IPS DF 6.9 (cell line): ENCODE results near the gene LGALS1.

Experiments used
- DNase-seq: peaks from one replicate; pipeline ENCODE4 v3.0.0-alpha.2; 2013; ENCODE audit warnings: low read depth, low spot score
- H3K27ac ChIP-seq: one replicate; pipeline ENCODE4 v1.5.1; 2013; ENCODE audit warnings: low read length, control low read depth
- H3K27me3 ChIP-seq: 2 replicates; pipeline ENCODE4 v1.6.1; 2013; ENCODE audit warnings: mild to moderate bottlenecking, low read length; ENCODE audit not compliant: control insufficient read depth, insufficient read depth
- H3K36me3 ChIP-seq: 2 replicates; pipeline ENCODE4 v1.6.1; 2013; ENCODE audit warnings: low read length; ENCODE audit not compliant: control insufficient read depth, insufficient read depth
- H3K4me1 ChIP-seq: 2 replicates; pipeline ENCODE4 v1.6.1; 2013; ENCODE audit warnings: low read length; ENCODE audit not compliant: control insufficient read depth, insufficient read depth
- H3K4me3 ChIP-seq: 2 replicates; pipeline ENCODE4 v1.5.1; 2013; ENCODE audit warnings: mild to moderate bottlenecking, low read length
- H3K9me3 ChIP-seq: 2 replicates; pipeline ENCODE4 v1.6.1; 2013; ENCODE audit warnings: low read length, inconsistent platforms; ENCODE audit not compliant: control insufficient read depth, insufficient read depth
- WGBS: extraction: QIAGEN DNeasy Blood & Tissue Kit; methylation state at CpG from one replicate; pipeline ENCODE4 v1.1.7; 2013; ENCODE audit warnings: mixed read lengths, missing lambda C conversion rate; ENCODE audit not compliant: insufficient read length, insufficient coverage; 5-methylcytosine and 5-hydroxymethylcytosine counted together

Gene LGALS1

DNA sequence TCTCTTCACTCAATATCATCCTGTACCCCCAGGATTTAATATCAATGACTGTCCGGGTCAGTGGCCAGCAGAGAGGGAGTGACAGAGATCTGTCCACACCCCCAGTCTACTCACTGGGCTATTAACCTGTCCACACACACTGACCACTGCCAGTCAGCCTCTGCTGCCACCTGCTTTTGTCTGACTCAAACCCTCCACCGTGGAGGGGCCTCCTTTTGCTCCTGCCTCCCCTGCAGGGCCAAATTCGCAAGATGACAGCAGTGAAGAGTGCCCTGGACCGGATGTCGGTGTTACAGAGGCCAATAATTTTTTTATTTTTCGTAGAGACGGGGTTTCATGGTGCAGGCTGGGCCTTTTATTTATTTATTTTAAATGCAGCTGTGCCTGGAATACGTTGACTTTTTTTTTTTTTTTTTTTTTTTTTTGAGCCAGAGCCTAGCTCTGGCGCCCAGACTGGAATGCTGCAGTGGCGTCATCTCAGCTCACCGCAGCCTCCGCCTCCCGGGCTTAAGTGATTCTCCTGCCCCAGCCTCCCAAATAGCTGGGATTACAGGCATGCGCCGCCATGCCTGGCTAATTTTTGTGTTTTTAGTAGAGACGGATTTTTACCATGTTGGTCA, 11.8 kb upstream of the LGALS1 start:
- no CpG with 5 or more reads among the region's 16 CpGs for WGBS
- H3K36me3 ChIP-seq, result peaks cover 12% of the 10 kb centered on the region
- no peak overlapping the region for H3K27ac ChIP-seq
- H3K4me3 ChIP-seq, result no peak overlapping the region
- no peaks in the 10 kb centered on the region for H3K27me3 ChIP-seq
- peaks cover 4% of the 10 kb centered on the region; the same call in 1 of the 2 replicates for H3K4me1 ChIP-seq
- H3K9me3 ChIP-seq, result no peaks in the 10 kb centered on the region
- no peak for DNase-seq

DNA sequence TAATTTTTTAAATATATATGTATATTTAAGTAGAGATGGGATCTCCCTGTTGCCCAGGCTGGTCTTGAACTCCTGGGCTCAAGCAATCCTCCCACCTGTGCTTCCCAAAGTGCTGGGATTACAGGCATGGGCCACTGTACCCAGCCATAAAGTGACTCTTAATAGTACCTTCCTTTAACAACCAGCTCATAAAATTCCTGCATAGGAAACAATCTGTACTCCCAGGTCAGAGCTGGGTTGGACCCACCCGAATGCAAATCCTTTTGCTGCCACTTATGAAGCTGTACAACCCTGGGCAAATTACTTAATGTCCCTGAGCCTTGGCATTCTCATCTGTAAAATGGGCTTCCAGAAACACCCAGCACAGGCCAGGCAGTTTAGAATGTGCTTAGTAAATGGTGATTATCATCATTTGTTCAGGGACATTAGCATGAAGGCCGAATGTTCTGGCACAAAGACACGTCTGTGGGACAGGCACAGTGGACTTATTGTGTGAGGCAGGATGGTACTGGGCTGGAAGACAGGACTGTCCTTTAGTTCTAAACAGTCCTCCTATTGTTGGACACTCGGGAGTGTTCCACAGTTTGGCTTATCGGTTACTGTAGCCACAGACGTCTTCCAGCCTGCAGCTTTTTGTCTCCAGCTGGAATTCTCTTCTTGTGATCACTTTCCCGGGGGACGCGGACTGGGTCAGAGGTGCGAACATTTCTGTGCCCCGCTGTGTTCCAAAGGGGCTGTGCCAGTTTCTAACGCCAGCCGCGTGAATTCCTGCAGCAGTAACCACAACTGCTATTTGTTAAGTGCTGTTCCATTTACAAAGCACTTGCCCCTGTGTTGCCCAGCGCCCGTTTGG, 11.0 kb upstream of the LGALS1 start:
- no peak for DNase-seq
- no peak overlapping the region for H3K27ac ChIP-seq
- H3K4me1 ChIP-seq, result peaks cover 2% of the 10 kb centered on the region; the same call in 1 of the 2 replicates
- no peaks in the 10 kb centered on the region for H3K9me3 ChIP-seq
- peaks cover 12% of the 10 kb centered on the region for H3K36me3 ChIP-seq
- no peak overlapping the region for H3K4me3 ChIP-seq
- WGBS, result no CpG with 5 or more reads among the region's 16 CpGs
- no peaks in the 10 kb centered on the region for H3K27me3 ChIP-seq

GRCh38 chr22:37665487-37665886, 9.9 kb upstream of the LGALS1 start:
- no peak for DNase-seq
- Histone ChIP-seq H3K36me3 (peaks cover 12% of the 10 kb centered on the region), H3K4me3 (no peak overlapping the region), H3K4me1 (no peaks in the 10 kb centered on the region), H3K27me3 (no peaks in the 10 kb centered on the region), H3K9me3 (no peaks in the 10 kb centered on the region), H3K27ac (no peak overlapping the region)
- WGBS, result no CpG with 5 or more reads among the region's 24 CpGs

DNA sequence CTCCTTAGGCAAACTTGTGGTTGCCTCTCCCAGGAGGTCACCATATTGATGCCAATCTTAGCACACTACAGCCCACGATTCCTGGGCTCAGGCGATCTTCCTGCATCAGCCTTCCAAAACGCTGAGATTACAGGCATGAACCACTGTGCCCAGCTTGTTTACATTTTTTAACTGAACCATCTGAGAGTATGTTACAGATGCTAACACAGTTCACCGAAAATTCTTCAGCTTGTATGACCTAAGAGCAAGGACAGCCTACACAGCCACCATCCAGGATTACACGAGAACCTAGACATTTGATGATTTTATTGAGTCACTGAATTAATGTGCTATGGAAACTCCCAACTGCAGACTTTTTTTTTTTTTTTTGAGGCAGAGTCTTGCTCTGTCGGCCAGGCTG, 5.8 kb upstream of the LGALS1 start:
- H3K36me3 ChIP-seq, result peaks cover 12% of the 10 kb centered on the region
- H3K4me3 ChIP-seq, result no peak overlapping the region
- H3K4me1 ChIP-seq, result no peaks in the 10 kb centered on the region
- DNase-seq, result no peak
- H3K27ac ChIP-seq, result no peak overlapping the region
- no CpG with 5 or more reads among the region's 6 CpGs for WGBS
- no peaks in the 10 kb centered on the region for H3K9me3 ChIP-seq
- H3K27me3 ChIP-seq, result no peaks in the 10 kb centered on the region

- Histone ChIP-seq H3K4me3 (no peak overlapping the region), H3K9me3 (no peaks in the 10 kb centered on the region), H3K27ac (no peak overlapping the region), H3K36me3 (no peaks in the 10 kb centered on the region), H3K27me3 (no peaks in the 10 kb centered on the region), H3K4me1 (peaks cover 9% of the 10 kb centered on the region)
- no peak for DNase-seq
- WGBS, result no CpG with 5 or more reads among the region's 15 CpGs
Measured at GRCh38 chr22:37672206-37672919, 3.1 kb upstream of the LGALS1 start.

GRCh38 chr22:37672920-37673455, 2.4 kb upstream of the LGALS1 start:
- no peak overlapping the region for H3K27ac ChIP-seq
- no peak for DNase-seq
- H3K4me3 ChIP-seq, result no peak overlapping the region
- no CpG with 5 or more reads among the region's 11 CpGs for WGBS
- no peaks in the 10 kb centered on the region for H3K27me3 ChIP-seq
- H3K36me3 ChIP-seq, result no peaks in the 10 kb centered on the region
- H3K9me3 ChIP-seq, result no peaks in the 10 kb centered on the region
- peaks cover 10% of the 10 kb centered on the region for H3K4me1 ChIP-seq

- Histone ChIP-seq H3K27ac (no peak overlapping the region), H3K9me3 (no peaks in the 10 kb centered on the region), H3K27me3 (no peaks in the 10 kb centered on the region), H3K4me1 (peaks cover 12% of the 10 kb centered on the region), H3K4me3 (no peak overlapping the region), H3K36me3 (peaks cover 3% of the 10 kb centered on the region; the same call in 1 of the 2 replicates)
- no CpG with 5 or more reads among the region's 12 CpGs for WGBS
- DNase-seq, result no peak
Measured at GRCh38 chr22:37674248-37674647, 1.2 kb upstream of the LGALS1 start.

GRCh38 chr22:37675930-37676735, 697 bp downstream of the LGALS1 start:
- peak overlapping the region; percentile 41; the same call in 1 of the 2 replicates for H3K4me3 ChIP-seq
- H3K27me3 ChIP-seq, result no peaks in the 10 kb centered on the region
- H3K36me3 ChIP-seq, result peaks cover 3% of the 10 kb centered on the region; the same call in 1 of the 2 replicates
- H3K4me1 ChIP-seq, result peaks cover 12% of the 10 kb centered on the region
- H3K9me3 ChIP-seq, result no peaks in the 10 kb centered on the region
- no peak overlapping the region for H3K27ac ChIP-seq
- no CpG with 5 or more reads among the region's 17 CpGs for WGBS
- no peak for DNase-seq

DNA sequence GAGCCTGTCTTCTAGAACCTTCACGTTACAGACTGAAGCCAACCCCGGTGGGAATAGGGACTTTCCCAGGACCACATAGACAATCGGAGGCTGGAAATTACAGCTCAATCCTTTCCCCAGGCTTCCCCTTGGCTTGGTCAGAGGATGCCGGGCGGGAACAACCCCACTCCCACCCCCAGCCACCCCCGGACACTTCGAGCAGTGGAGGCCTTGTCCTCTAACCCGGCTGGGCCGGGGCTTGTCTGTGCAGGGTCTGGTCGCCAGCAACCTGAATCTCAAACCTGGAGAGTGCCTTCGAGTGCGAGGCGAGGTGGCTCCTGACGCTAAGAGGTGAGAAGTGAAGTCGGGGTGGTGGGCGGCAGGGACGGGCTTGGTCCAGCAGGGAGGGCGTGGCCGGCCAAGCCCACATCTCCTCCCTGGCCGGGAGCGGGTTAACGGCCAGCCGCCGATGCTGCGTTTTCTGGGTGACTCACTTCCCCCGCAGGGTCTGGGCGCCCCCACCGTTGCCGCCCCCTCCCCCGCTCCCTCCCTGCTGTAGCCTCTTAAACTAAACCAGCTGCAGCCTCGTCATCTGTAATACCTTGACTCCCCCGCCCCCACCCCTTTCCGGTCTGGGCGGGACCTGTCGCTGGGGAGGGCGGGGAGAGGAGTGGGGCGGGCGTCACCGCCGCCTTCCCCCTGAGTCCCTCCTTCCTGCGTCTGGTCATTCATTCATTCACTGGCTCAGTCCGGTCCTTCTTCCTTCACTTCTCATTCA, 1.5 kb downstream of the LGALS1 start:
- H3K27me3 ChIP-seq, result no peaks in the 10 kb centered on the region
- peak overlapping the region; percentile 41; the same call in 1 of the 2 replicates for H3K4me3 ChIP-seq
- H3K4me1 ChIP-seq, result peaks cover 12% of the 10 kb centered on the region
- H3K36me3 ChIP-seq, result peaks cover 3% of the 10 kb centered on the region; the same call in 1 of the 2 replicates
- DNase-seq, result no peak
- no CpG with 5 or more reads among the region's 42 CpGs for WGBS
- no peak overlapping the region for H3K27ac ChIP-seq
- H3K9me3 ChIP-seq, result no peaks in the 10 kb centered on the region
